ENCODE results near the gene UBTF.

The UBTF gene

DNA sequence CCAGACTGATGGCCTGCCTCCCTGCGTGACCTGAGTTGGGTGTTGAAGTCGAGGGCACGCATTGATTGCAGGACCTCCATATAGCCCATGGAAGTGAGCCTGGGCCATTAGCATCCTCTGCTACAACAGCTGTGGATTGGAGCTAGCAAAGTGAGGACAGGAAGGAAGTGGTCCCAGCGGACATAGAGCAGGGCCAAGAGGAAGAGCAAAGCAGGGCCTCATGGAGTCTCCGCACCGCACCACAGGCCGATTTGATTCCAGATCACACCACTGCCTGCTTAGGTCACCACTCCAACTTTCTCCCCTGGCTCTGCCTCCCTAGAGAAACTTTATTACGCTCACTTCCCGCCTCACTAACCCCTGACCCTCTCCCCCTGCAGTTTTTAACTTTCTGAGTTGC is 10.7 kb upstream of the UBTF start:
- H3K27ac ChIP-seq, result no peak overlapping the region
- ChIA-PET POLR2A (ENCODE audit: low non-redundant PET) (no interaction called here), CTCF (no interaction called here)
- TF ChIP-seq, protein P1, sequence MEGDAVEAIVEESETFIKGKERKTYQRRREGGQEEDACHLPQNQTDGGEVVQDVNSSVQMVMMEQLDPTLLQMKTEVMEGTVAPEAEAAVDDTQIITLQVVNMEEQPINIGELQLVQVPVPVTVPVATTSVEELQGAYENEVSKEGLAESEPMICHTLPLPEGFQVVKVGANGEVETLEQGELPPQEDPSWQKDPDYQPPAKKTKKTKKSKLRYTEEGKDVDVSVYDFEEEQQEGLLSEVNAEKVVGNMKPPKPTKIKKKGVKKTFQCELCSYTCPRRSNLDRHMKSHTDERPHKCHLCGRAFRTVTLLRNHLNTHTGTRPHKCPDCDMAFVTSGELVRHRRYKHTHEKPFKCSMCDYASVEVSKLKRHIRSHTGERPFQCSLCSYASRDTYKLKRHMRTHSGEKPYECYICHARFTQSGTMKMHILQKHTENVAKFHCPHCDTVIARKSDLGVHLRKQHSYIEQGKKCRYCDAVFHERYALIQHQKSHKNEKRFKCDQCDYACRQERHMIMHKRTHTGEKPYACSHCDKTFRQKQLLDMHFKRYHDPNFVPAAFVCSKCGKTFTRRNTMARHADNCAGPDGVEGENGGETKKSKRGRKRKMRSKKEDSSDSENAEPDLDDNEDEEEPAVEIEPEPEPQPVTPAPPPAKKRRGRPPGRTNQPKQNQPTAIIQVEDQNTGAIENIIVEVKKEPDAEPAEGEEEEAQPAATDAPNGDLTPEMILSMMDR (conservative IDR thresholded peaks at IDR 0.05; ENCODE audit: low read depth), result no peak
- no peak for DNase-seq (ENCODE audit: low spot score)

DNA sequence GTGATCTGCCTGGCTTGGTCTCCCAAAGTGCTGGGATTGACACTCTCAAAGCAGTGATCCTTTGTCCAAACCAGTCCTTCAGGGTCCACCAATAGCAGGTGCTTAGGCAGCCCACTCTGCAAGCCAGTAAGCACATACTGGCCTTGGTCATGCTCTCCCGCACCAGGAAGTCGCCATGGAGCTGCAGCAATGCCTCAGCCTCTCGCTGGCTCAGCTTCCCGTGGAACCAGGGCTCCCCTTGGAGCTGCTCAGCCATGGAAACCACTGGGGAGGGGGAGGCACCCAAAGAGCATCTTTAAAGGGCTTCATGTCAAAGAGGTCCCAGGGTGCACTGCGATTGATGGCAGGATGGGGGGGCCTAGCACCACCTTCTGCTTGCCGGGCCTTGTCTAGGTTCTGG is 9.6 kb upstream of the UBTF start:
- ChIA-PET CTCF (interaction anchor here (0.6 kb wide), 1 partner anchor 80 kb away, joined by 3 read pairs; no protein-coding TSS in a partner anchor), POLR2A (ENCODE audit: low non-redundant PET) (no interaction called here)
- TF ChIP-seq, protein P1 (conservative IDR thresholded peaks at IDR 0.05; ENCODE audit: low read depth), result no peak
- H3K27ac ChIP-seq, result no peak overlapping the region
- DNase-seq (ENCODE audit: low spot score), result no peak

DNA sequence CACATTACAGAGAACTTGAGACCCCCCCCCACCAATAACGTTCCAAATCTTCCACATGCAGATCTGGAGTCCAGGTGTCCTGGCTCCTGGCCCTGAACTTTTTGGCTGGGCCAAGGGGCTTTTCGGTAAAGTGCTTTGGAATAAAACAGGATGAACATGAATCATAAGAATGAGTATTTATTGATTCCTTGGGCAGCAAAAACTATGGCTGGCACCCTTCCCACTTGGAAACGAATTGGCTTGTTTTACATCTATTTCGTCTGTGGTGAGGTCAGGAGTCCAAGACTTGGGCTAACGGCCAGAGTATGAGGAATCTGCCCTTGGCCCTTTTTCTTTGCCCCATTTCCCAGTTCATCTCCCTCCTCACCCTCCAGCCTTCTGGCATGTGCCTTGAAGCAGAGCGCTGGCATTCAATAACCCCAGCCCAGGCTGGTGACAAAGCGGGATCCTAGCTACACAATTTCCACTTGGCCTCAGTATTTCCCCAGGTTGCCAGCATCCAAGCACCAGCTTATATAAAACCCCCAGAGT is 4.1 kb upstream of the UBTF start:
- CTCF ChIA-PET, result no interaction called here

DNA sequence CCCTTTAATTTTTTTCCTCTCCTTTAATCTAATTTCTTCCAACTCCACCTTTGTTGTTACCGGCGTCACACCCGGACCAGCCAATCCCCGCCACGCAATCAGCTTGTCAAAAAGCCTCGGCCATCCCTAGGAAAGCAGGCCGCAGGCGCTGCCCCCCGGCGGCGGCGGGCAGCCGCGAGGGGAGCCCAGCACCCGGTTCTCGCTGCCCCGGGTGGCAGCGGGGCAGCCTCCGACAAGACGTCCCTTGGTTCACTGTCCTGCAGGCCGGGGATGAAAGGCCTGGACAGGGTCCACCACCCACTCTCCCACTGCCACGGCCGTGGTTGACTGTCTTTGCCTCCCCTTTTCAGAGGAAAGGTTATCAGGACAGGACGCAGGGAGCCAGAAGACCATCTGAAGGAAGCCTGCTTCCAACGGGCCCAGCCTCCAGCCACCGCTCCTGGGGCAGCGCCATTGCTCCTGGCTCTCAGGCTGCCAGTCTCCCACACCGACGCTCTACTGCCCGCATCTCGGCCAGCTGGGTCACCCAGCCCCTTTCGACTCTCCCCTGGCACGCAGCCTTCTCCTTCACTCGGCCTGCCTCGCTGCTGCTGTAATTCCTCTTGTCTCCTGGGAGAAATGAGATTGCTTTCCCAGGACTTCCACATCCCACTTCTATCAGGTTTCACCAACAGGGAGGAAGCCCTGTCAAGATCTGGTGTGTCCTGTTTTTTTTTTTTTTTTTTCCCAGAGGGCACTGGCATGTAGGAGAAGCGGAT is 2.8 kb upstream of the UBTF start:
- CTCF ChIA-PET, result interaction anchor here (0.7 kb wide), 3 partner anchors 126 to 671 kb away, joined by 3 to 5 read pairs (median 5); no protein-coding TSS in a partner anchor
- TF ChIP-seq, protein P1 (conservative IDR thresholded peaks at IDR 0.05; ENCODE audit: low read depth), result peak; percentile 39
- POLR2A ChIA-PET (ENCODE audit: low non-redundant PET), result interaction anchor here (0.5 to 1.4 kb wide), 6 partner anchors 75 to 930 kb away, joined by 3 to 4 read pairs (median 3); no protein-coding TSS in a partner anchor
- H3K27ac ChIP-seq, result peak overlapping the region; percentile 99
- peak; percentile 60 for DNase-seq (ENCODE audit: low spot score)

More for the DNA sequence above, 4.1 kb upstream of the UBTF start:
- POLR2A ChIA-PET (ENCODE audit: low non-redundant PET), result no interaction called here
- peak overlapping the region; percentile 99 for H3K27ac ChIP-seq
- TF ChIP-seq, protein P1 (conservative IDR thresholded peaks at IDR 0.05; ENCODE audit: low read depth), result no peak
- DNase-seq (ENCODE audit: low spot score), result no peak

DNA sequence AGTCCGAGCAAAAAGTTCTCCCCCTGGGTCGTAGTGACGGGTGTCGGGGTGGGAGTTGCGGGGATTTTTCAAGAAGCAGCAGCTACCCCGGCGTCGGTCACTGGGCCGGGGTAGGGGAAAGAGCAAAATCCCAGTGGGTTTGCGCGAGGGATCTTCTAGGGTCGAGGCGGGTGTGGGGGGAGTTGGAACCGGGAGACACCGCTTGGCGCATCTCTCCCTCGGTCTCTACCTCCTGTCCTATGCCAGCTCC is 2.3 kb upstream of the UBTF start:
- POLR2A ChIA-PET (ENCODE audit: low non-redundant PET), result interaction anchor here (0.5 to 1.4 kb wide), 6 partner anchors 33 to 930 kb away, joined by 3 to 4 read pairs (median 3); no protein-coding TSS in a partner anchor
- peak; percentile 18 for DNase-seq (ENCODE audit: low spot score)
- CTCF ChIA-PET, result interaction anchor here (0.6 to 1.0 kb wide), 6 partner anchors 104 to 671 kb away, joined by 3 to 5 read pairs (median 4); partner anchors contain the start of gene GRN
- TF ChIP-seq, protein P1 (conservative IDR thresholded peaks at IDR 0.05; ENCODE audit: low read depth), result no peak
- peak overlapping the region; percentile 99 for H3K27ac ChIP-seq

DNA sequence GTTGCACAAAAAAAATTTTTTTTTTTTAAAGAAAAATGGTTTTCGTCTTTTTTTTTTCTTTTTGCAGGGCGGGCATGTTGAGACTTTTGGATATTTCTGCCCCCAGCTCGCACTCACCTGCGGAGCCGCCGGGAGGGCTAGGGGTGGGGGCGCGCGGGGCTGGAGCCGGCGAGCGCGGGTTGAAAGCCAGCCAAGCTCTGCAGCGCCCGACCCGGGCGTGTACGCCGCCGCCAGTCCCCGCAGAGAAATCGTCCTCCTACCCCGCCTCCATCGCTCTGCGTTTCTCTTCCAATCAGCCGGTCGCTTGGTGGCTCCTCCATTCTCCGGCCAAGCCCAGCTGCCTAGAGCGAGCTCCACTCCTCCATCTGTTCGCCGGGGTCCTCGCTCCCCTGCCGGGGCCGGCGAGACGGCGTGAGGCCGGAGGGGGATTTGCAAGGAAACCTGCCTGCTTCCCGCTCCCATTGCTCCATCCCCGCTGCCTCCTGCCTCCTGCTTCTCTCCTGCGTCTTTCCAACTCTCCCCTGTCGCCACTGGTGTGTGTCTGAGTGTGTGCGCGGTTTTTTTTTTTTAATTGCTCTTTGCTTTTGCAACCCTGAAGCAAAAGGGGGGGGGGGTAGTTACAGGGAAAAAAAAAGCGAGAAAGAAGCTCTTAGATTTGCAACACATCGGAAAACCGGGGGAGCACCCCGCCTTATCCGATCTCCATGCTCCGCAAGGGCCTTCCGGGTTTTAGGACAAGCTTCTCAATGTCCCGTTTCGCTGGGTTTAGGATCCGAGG is 1.8 kb upstream of the UBTF start:
- ChIA-PET CTCF (interaction anchor here (0.5 to 1.0 kb wide), 7 partner anchors 14 to 458 kb away, joined by 3 to 6 read pairs (median 3); partner anchors contain the start of gene GRN), POLR2A (ENCODE audit: low non-redundant PET) (interaction anchor here (0.5 to 1.4 kb wide), 6 partner anchors 34 to 931 kb away, joined by 3 to 4 read pairs (median 3); no protein-coding TSS in a partner anchor)
- TF ChIP-seq, protein P1 (conservative IDR thresholded peaks at IDR 0.05; ENCODE audit: low read depth), result no peak
- peak; percentile 70 for DNase-seq (ENCODE audit: low spot score)
- H3K27ac ChIP-seq, result peak overlapping the region; percentile 99

All from RWPE1 (cell line).